ENCODE measurements around the gene RECQL5.

RECQL5 gene

DNA sequence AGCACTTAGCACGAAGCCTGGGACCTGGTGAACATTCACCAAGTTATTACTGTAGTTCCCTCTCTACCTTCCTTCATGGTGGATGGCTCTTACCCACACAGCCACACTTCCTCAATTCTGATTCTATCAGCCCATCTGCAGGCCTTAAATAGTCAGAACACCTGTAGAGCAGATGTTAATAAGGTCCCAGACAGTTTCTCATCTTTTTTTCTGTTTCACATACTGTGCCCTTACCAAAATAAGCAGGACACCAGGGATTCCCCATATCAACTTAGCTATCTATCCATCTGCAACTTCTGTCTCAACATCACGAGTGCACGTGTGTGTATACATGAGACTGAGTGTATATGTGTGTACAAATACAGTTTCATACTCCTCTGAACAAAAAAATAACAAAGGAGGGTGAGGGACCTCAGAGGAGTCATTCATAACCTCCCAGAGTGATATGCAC, 2.8 kb downstream of the RECQL5 start:
- H3K27ac ChIP-seq: no peak overlapping the region
- TF ChIP-seq ZFX (IDR thresholded peaks at IDR 0.05) (no peak), CTCF (conservative IDR thresholded peaks at IDR 0.05) (no peak)

DNA sequence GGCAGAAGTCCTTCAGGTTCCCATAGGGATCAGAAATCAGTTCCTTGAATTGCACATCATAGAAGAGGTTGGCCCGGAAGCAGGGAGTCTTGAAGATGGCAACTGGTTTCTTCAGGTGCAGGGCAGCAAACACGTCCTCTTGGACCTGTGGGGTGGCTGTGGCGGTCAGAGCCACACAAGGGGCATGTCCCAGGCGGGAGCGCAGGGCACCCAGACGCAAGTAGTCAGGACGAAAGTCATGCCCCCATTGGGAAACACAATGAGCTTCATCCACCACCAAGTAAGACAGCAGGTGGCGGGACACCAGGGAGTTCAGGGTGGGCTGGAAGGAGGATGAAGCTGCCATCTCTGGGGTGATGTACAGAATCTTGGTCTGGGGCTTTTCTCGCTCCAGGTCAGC, 4.4 kb downstream of the RECQL5 start:
- no peak overlapping the region for H3K27ac ChIP-seq
- no peak for TF ChIP-seq CTCF (conservative IDR thresholded peaks at IDR 0.05)

DNA sequence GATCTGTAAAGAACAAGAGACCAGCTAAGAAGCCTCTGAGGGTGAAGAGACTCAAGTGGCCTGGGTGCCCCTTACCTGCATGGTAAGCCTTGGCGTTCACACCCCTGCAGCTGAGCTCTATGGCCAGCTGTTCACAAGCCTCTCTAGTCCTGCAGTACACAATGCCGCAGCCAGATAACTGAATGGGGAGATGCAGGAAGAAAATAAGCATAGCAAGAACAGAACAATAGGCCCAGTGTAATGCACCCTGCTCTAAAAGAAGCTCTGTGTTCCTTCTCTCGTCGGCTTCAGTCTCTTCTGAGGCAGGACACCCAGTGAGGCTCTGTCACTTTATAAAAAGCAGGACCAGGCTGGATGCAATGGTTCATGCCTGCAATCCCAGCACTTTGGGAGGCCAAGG, 5.4 kb downstream of the RECQL5 start:
- TF ChIP-seq CTCF (conservative IDR thresholded peaks at IDR 0.05) (no peak), ZFX (IDR thresholded peaks at IDR 0.05) (no peak)
- H3K27ac ChIP-seq: no peak overlapping the region

DNA sequence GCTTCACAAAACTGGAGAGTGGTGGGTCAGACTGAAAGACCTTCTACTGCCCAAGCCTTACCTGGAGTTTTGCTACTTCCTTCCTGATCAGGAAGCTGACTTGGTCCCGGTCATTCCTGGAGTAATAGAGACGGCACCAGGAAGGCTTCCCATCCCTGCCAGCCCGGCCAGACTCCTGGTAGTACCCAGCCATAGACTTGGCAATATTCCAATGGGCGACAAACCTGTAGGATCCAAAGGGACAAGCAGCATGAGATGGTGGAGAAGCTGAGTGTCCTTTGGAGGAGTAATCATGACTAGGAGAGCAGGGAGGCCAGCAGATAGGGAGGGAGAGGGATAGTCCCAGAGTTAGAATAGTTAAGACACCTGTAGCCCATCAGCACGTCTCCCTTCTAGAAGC, 8.7 kb downstream of the RECQL5 start:
- TF ChIP-seq CTCF (conservative IDR thresholded peaks at IDR 0.05) (no peak), ZFX (IDR thresholded peaks at IDR 0.05) (no peak)
- no peak overlapping the region for H3K27ac ChIP-seq

- no peak; the same call in 1 of the 2 replicates for TF ChIP-seq CTCF (conservative IDR thresholded peaks at IDR 0.05)
- TF ChIP-seq ZFX (IDR thresholded peaks at IDR 0.05): no peak
These were observed 12.8 kb downstream of the RECQL5 start for GRCh38 chr17:75654176-75654575.

GRCh38 chr17:75652934-75653549, 13.9 kb downstream of the RECQL5 start:
- H3K27ac ChIP-seq: no peak overlapping the region
- peak; percentile 76 for TF ChIP-seq CTCF (conservative IDR thresholded peaks at IDR 0.05)
- no peak for TF ChIP-seq ZFX (IDR thresholded peaks at IDR 0.05)

More at GRCh38 chr17:75654176-75654575, 12.8 kb downstream of the RECQL5 start:
- H3K27ac ChIP-seq: no peak overlapping the region

- TF ChIP-seq CTCF (conservative IDR thresholded peaks at IDR 0.05) (no peak), ZFX (IDR thresholded peaks at IDR 0.05) (no peak)
- H3K27ac ChIP-seq: no peak overlapping the region
These were observed 14.6 kb downstream of the RECQL5 start for GRCh38 chr17:75652341-75652740.

Measured in C4-2B (cell line).